GM12892 (cell line): ENCODE data around the gene AVL9.

Experiments
- DNase-seq: peaks from one replicate; pipeline ENCODE4 v3.0.0; 2011; ENCODE audit not compliant: insufficient read length
- FAIRE-seq: peaks from 2 replicates; lab custom pipeline; 2011; peaks lifted over from hg19 to GRCh38; lab: Jason Lieb, UNC
- POLR2A ChIP-seq: IDR thresholded peaks from 2 replicates; pipeline ENCODE4 v1.6.1; 2011; ENCODE audit warnings: low read depth, low read length, control low read depth
- POLR2AphosphoS5 ChIP-seq: IDR thresholded peaks from 2 replicates; pipeline ENCODE4 v1.6.1; 2011; ENCODE audit warnings: low read depth, low read length, control low read depth
- TAF1 ChIP-seq: IDR thresholded peaks from 2 replicates; pipeline ENCODE4 v1.6.1; 2011; ENCODE audit warnings: low read depth, mild to moderate bottlenecking, control low read depth, low read length, borderline replicate concordance

Gene AVL9

GRCh38 chr7:32524631-32525030 is 29.3 kb downstream of the AVL9 start:
- no peak for DNase-seq
- FAIRE-seq: no peak
- TF ChIP-seq POLR2AphosphoS5 (no peak), POLR2A (no peak), TAF1 (no peak)

- FAIRE-seq: no peak
- TF ChIP-seq TAF1 (no peak), POLR2A (no peak), POLR2AphosphoS5 (no peak)
- DNase-seq: no peak
Observed at GRCh38 chr7:32525839-32526238, 30.6 kb downstream of the AVL9 start.

GRCh38 chr7:32531402-32531801 is 36.1 kb downstream of the AVL9 start:
- FAIRE-seq: no peak
- no peak for TF ChIP-seq POLR2AphosphoS5
- no peak for TF ChIP-seq POLR2A
- TF ChIP-seq TAF1: no peak
- no peak for DNase-seq

- TF ChIP-seq TAF1: no peak
- no peak for TF ChIP-seq POLR2AphosphoS5
- TF ChIP-seq POLR2A: no peak
- DNase-seq (no peak), FAIRE-seq (no peak)
Observed at GRCh38 chr7:32532086-32532485, 36.8 kb downstream of the AVL9 start.

GRCh38 chr7:32532716-32533115 is 37.4 kb downstream of the AVL9 start:
- FAIRE-seq (no peak), DNase-seq (no peak)
- TF ChIP-seq POLR2AphosphoS5 (no peak), POLR2A (no peak), TAF1 (no peak)

- DNase-seq (no peak), FAIRE-seq (no peak)
- TF ChIP-seq POLR2AphosphoS5: no peak
- no peak for TF ChIP-seq TAF1
- no peak for TF ChIP-seq POLR2A
Observed at GRCh38 chr7:32533276-32534029, 38.2 kb downstream of the AVL9 start.

GRCh38 chr7:32535162-32535702 is 39.9 kb downstream of the AVL9 start:
- TF ChIP-seq POLR2A: no peak
- DNase-seq (no peak), FAIRE-seq (no peak)

- no peak for TF ChIP-seq TAF1
- TF ChIP-seq POLR2AphosphoS5: no peak
- TF ChIP-seq POLR2A: no peak
- DNase-seq (no peak), FAIRE-seq (no peak)
Observed at GRCh38 chr7:32536016-32536415, 40.7 kb downstream of the AVL9 start.

- DNase-seq (no peak), FAIRE-seq (peak; percentile 9)
- TF ChIP-seq POLR2A (no peak), POLR2AphosphoS5 (no peak), TAF1 (no peak)
Observed at GRCh38 chr7:32536585-32536984, 41.3 kb downstream of the AVL9 start.

- no peak for TF ChIP-seq POLR2A
- TF ChIP-seq POLR2AphosphoS5: no peak
- TF ChIP-seq TAF1: no peak
- FAIRE-seq: no peak
- no peak for DNase-seq
Observed at GRCh38 chr7:32537760-32538159, 42.5 kb downstream of the AVL9 start.

GRCh38 chr7:32539366-32539765 is 44.1 kb downstream of the AVL9 start:
- no peak for FAIRE-seq
- no peak for TF ChIP-seq POLR2A
- TF ChIP-seq POLR2AphosphoS5: no peak
- TF ChIP-seq TAF1: no peak
- no peak for DNase-seq

- TF ChIP-seq POLR2AphosphoS5 (no peak), TAF1 (no peak), POLR2A (no peak)
- no peak for DNase-seq
- no peak for FAIRE-seq
Observed at GRCh38 chr7:32539919-32540531, 44.7 kb downstream of the AVL9 start.
